GM19025 (cell line): ENCODE measurements around the gene PRKCH.

ENCODE experiments used
- ATAC-seq: cut with Tn5 transposase; IDR thresholded peaks from one replicate; pipeline ENCODE4 v1.9.1; 2021; ENCODE audit warnings: mild to moderate bottlenecking, low read depth, moderate library complexity; ENCODE audit not compliant: unreplicated experiment

Gene PRKCH

GRCh38 chr14:61573321-61573720 lies 251.9 kb downstream of the PRKCH start:
- ATAC-seq = no peak

- no peak for ATAC-seq
Observed at GRCh38 chr14:61573748-61574513, 252.6 kb downstream of the PRKCH start.

- no peak for ATAC-seq
Observed at GRCh38 chr14:61574514-61574807, 253.1 kb downstream of the PRKCH start.

DNA sequence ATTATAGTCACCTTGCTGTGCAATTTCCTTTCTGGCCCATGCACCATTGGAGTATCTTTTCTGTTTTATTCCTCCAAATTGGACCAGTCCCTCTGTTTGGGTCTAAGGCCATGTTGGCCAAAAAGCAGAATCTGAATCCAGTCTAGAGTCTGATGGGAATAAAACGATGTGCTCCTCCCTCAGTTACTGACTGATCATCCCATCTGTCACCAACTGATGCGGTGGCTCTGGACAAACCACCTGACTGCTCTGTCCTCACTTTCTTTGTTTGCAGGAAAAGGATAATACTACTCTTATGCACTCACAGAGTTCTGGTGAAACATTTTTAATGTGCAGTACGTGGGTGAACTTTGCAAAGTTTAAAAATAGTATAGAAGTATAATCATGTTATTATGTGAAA lies 253.7 kb downstream of the PRKCH start:
- no peak for ATAC-seq

GRCh38 chr14:61575551-61576150 lies 254.3 kb downstream of the PRKCH start:
- no peak for ATAC-seq

DNA sequence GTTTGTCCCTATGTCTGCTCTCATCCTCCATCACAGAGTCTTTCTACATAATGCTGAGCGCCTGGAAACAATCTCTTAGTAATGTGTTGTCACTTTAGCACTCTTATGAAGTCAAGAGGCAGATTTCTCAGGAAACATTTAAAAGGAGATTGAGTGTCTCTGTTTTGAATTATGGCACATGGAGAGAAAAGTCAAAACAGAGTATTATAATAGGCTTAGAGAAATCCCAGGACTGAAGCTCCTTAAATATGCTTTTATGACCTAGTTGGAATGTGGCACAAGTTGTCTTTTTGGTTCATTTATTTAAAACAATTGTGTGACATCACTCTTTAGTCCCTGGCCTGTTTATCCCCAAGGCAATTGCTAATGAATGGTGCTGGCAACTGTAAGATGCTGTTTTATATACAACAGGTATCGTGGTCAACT lies 256.1 kb downstream of the PRKCH start:
- no peak for ATAC-seq

DNA sequence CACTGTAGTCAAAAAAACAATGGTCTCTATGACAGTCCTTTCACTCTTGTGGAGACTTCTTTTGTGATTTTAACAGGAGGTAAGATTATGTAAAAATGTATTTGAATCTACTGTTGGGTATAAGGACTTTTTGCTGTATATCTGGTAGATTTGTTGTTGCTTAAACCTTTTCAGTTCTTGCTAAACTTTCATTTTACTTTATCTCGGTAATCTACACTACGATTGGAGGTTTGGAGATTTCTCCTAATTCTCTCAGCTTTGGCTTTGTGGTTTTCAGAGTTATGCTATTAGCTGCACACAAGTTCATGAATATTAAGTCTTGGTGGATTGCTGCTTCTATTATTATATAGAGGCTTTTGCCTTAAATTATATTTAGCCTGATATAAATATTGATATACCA lies 257.4 kb downstream of the PRKCH start:
- ATAC-seq = no peak

- no peak for ATAC-seq
Observed at GRCh38 chr14:61581340-61581739, 260.0 kb downstream of the PRKCH start.

DNA sequence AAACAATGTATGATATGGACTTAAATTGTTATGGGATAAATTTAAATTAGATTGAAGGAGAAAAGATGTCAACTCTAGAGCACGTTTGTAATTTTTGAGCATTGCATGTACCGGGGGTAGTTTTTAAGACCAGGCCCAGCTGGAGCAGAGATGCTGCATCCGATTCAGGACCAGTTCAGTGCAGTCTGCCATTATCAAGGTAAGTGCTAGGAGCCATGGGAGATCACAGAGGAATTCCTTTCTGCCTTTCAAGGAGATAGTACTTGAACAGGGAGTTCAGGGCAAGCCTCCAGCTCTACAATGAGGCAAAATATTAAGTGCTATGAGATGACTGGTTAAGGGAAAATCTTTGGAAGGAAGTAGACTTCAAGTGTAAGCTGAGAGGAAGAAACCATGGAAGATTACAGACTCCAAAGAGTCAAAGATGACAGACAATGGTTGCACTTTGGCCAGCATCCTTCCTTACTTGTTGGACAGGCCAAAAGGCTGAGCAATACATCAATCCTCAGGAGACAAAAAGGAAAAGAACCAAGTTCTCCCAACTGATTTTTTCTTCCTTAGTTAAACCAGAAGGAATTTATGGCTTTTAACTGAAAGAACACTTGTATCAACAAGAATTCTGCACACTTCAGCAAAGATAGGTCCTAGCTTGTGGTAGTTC lies 260.7 kb downstream of the PRKCH start:
- ATAC-seq = no peak

DNA sequence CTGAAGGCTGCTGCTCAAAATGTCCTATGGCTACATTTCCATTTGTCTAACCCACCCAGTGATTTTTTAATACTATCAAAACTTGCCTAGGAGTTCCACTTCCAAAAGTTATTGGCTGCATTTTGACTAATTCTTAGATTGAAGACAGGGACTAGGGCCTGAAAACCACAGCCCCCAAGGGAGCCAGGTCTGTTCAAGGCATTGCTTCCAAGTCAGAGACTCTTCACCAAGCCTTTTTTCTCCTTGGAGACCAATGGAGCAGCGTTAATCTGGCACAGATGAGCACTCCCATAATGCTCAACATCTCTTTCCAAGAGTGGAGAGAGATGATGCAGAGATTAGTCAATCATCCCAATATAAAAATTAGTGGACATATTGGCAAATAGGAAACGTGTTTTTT lies 261.4 kb downstream of the PRKCH start:
- ATAC-seq = no peak

- ATAC-seq = no peak
Observed at GRCh38 chr14:61584331-61584741, 263.0 kb downstream of the PRKCH start.

DNA sequence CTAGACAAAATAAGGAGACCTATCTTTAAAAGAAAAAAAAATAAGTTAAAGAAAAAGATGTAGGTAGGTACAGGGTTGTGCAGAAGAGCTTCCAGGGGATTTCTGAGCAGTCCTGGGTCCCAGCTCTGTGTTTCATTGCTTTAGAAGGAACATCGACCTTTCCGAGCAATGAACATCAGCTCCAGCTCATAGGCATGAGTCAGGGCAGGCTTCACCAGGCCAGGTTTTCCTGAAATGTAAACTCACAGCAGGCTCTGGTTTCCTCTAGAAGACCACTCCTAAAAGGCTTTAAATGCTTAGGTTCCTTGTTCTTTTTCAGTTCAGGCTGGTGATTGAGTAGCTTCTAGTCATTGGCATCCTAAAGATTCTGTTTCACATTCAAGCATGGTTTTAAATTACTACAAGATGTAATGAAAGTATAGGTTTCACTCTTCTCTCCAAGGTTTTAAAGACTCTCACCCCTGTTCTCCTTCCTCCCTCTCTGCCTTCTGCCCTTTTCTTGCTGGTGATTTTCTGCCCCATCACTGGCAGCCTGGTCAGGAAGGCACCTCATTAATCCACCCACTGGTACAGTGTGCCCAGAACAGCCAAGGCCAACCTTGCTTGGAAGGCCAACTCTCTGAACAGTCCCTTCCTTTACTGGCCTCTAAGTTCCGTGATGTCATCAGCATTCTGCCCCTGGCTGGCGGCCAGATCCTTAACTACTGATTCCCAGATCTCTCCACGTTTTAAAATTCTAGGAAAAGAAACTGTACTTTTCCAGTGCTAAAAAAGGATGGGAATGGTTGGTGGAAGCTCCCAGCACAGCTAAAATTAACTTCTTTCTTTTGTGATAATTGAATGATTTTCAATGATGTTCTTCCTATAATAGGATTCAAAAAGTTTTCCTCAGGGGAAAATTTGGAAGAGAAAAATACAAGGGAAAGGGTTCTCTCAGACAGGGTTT lies 264.5 kb downstream of the PRKCH start:
- ATAC-seq = no peak

DNA sequence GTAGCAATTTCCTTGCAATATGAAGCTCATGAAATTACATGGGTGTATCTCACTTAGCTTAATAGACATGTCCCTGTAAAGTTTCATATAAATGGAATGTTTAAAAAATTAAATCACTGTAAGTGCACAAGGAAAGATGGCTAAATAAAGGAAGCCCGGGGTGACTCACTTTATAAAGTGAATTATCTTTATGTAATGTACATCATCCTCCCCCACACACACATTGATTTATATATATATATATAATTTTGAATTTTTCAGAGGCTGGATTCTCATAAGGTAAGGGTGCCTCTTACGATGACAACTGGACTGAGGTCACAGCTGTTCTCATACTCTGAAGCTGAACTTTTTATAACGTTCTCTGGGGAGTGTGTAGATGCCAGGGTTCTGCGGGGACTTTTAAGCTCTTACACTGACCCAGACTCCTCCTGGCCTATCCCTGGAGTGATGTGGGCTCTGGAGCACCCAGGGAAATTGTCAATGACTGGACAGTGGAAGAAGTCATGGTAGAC lies 265.2 kb downstream of the PRKCH start:
- ATAC-seq = no peak

GRCh38 chr14:61587081-61587713 lies 265.8 kb downstream of the PRKCH start:
- no peak for ATAC-seq

- no peak for ATAC-seq
Observed at GRCh38 chr14:61588419-61588901, 267.1 kb downstream of the PRKCH start.

DNA sequence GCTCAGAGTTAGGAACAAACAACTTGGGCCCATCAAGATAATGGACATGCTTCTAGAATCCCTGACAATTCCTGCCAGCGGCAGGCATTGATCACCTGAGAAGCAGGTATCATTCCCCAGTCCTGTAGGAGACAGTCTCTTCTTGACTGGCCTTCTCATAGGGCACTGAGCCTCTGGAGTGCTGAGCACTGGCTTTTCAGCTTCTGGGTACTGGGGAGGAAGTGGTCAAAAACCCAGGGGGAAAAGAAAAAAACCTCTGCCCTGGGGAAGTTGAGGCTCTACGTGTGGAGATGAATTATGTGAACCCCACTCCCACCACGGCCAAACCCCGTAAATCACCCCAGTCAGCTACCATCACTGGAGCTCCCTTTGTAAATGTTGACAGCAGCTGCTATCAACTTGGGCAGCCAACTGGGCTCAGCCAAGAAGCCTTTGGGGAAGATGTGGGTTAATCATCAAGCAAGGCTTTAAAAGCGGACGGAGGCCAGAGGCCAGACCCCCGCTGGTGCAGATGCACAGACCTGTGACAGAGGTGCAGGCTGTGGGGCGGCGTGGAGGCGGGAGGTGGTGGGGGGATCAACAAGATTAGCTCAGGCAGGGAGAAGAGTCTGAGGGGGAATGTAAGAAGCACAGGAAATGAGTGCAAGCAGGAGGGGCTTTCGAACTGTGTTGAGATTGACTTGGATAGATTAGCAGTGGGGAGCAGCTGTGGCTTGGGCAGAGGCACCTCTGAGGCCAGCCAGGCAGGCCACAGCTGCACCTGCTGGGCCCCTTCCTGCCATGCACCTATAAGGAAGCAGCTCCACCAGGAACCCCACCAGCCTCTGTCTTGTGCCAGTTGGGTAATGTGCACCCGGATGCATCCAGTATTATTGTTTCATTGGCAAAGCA lies 268.6 kb downstream of the PRKCH start:
- no peak for ATAC-seq

GRCh38 chr14:61591862-61592261 lies 270.5 kb downstream of the PRKCH start:
- ATAC-seq = no peak

GRCh38 chr14:61593330-61593729 lies 272.0 kb downstream of the PRKCH start:
- ATAC-seq = no peak

DNA sequence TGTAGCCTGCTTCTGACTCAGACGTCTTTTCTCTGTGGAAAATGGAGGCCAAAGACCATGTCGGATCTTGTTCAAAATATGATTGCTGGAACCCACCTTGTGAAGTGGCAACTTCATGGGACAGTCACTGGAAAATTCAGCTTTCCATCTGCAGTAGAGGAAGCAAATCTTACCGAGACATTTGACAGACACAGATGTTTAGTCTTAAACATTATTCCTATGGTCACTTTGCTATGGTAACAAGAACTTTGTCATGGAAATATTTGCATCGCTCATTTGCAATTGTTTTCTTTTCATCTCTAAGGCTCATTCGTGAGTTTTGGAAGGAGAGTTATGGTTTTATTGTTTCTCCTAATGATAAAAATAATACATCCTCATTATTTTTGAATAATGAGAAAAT lies 275.6 kb downstream of the PRKCH start:
- ATAC-seq = no peak
